Measurements from ENCODE around the gene PEX16.

Gene PEX16

DNA sequence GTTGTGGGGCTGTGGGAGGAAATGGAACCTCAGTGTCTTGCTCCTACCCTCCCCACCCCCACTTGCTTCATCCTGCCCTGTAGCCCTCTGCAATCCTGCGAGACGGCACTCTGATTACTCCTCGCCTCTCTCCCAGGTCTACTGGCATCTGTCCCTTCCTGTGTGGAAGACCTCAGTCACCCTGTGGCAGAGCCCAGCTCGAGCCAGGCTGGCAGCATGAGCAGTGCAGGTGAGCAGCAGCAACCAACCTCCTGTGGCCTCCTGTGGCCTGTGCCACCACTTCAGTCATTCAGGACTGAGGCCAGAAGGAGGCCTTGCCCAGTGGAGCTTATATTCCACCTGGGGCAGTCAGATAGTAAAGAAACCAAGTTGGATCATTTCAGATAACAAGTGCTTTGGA, 47.0 kb downstream of the PEX16 start:
- DNase-seq, result no peak

DNA sequence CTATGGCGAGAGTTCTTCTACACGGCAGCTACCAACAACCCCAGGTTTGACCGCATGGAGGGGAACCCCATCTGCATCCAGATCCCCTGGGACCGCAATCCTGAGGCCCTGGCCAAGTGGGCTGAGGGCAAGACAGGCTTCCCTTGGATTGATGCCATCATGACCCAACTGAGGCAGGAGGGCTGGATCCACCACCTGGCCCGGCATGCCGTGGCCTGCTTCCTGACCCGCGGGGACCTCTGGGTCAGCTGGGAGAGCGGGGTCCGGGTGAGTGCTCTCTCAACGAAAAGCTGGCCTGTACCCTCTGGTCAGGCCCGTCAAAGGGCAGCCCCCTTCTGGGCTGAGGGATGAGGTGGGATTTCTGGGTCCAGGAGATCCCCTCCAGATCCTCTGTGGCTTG, 48.1 kb downstream of the PEX16 start:
- no peak for DNase-seq

DNA sequence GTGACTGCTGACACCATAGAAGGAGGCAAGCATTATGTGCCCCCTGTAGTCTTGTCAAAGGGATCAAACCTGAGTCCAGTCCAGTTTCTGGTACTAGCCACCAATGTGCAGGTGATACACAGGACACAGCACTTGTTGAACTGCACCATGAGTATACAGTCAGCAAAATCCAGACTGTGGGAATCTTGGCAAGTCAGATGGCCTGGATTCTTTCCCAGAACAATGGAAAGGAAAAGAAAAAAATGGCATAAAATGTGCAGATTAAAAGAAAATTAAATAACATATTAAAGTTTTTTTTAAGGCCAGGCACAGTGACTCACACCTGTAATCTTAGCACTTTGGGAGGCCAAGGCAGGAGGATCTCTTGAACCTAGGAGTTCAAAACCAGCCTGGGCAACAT, 53.6 kb downstream of the PEX16 start:
- DNase-seq, result no peak

DNA sequence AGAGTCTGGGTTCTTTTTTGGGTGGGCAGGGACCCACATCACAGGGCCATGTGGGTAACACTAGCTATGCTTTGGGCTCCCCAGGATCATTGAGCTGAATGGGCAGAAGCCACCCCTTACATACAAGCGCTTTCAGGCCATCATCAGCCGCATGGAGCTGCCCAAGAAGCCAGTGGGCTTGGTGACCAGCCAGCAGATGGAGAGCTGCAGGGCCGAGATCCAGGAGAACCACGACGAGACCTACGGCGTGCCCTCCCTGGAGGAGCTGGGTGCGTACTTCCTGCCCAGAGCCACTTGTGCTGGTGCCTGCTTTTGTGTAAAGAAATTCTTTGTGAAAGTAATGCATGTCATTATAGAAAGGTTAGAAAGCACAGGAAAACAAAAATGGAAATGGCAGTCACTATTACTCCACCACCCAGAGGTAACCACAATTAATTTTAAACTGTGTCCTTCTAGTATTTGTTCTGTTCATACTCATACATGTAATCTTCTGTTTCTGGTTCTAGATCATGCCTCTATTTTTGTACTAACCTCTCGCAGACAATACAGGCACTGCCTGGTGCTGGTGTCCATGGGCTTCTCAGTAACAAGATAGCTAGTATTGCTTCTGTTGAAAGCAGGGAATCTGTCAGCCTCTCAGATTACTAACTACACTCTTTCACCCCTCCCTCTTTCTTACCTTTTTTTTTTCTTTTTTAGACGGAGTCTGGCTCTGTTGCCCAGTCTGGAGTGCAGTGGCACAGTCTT, 56.7 kb downstream of the PEX16 start:
- DNase-seq, result no peak

DNA sequence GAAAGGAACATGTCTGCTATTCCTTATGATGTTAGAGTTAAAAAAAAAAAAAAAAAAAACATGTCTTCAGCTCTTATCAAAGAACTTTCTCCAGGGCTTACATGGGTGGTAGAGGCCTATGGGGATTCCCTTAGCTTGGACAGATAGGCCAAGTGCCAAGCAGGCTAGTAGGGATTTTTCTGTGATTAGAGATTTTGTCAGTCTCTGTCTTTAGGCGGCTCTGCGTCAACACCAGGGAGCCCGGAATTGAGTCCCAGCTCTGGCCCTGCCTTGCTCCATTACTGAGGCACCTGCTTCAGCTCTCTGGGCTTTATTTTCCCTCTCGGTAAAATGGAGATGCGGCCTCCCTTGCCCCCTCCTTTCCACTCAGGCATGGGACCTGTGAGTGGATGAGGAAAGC, 57.3 kb downstream of the PEX16 start:
- no peak for DNase-seq
